Smooth muscle cell of the brain vasculature (primary cell): Measurements from ENCODE around the gene TUBA3D.
"Not testable (repeated sequence)": the region's sequence is repeated elsewhere in the genome, so short reads cannot be mapped to it uniquely, and the experiment has no call there.

ENCODE experiments used
- DNase-seq: peaks from one replicate; pipeline ENCODE4 v3.0.0-alpha.2; 2012; ENCODE audit warnings: low read depth, low spot score

Gene TUBA3D

DNA sequence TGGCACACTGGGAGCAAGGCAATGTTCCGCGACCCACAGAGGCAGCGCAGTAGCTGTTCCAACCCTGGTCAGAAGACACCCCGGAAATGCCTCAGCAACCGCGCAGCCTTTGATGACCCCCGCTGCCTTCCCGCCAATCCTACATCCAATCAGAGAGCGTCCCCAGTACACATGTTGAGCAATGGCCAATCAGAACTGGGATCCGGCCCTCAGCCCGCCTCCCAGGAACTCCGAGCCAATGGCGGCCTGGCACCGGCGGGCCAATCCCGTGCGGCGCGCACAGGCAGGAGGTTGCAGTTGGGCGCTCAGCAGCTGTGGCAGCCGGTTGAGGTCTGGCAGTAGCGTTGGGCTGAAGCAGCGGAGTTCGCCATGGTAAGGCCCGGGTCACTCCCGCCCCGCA, at the start of gene TUBA3D:
Gene TUBA3D (plus strand): TSS at position 289 of the 400 bp plus-strand sequence. CDS start 81 bp downstream, at position 370.
- DNase-seq: no peak

DNA sequence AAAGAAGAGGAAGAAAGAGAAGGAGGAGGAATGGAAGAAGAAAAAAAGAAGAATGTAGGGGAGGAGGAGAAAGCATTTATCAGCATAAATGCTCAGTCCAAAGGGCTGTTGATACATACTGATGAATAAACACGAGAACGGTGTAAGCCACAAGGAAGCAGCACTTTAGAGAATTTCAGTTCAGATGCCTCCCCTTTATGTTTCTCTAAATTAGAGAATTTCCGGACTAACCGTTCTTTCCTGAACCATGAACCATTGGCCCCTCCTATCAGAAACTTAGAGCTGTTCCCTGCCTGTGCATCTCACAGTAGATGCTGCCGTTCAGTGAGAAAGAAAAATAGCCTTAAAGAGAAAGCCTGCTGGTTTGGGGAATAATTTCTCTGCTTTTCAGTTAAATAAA, 49.2 kb upstream of the TUBA3D start:
- DNase-seq: no peak

DNA sequence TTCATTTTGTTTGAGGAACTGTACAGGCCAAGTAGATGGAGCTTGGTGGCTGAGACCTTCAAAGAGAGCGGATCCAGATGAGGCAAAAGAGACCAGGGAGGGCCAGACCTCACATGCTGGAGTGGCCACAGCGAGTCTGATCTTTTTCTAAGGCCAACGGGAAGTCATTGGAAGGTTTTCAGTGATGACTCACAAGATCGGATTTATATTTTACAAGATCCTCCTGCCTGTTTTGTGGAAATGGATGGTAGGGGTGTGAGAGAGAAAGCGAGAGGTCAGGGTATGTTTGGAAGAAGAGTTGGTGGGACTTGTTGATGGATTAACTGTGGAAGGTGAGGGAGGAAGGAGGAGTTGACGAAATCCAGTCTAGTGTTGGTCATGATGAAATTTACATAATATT, 44.6 kb upstream of the TUBA3D start:
- DNase-seq: no peak

DNA sequence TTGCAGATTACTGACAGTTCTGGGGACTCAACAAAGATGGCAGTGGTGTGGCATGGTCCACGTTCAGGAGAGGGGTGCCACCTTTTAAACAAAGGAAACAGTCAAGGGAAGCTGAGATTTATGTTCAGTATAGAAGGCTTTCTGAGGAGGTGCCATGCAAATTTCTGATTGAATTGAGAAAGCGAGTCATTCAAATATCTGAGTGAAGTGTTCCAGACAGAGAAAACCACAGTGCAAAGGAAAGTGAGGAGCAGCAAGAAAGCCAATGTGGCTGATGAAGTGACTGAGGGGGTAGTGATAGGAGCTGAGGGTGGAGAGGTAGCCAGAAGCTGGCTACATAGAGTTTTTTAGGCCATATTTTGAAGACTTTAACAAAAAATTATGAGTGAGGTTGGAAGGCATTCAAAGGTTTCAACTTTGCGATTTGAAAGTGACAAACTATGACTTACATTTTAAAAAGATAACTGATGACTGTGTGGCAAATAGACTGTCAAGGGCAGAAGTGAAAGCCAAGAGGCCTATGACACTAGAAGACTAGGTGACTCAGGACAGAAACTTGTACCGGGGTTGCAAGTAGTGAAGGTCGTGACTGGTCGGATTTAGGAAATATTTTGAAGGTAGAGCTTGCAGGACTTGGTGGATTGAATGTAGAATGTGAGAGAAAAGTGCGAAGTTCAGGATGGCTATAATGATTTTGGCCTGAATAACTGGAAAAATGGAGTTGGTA, 35.0 kb upstream of the TUBA3D start:
- not testable (repeated sequence) for DNase-seq

DNA sequence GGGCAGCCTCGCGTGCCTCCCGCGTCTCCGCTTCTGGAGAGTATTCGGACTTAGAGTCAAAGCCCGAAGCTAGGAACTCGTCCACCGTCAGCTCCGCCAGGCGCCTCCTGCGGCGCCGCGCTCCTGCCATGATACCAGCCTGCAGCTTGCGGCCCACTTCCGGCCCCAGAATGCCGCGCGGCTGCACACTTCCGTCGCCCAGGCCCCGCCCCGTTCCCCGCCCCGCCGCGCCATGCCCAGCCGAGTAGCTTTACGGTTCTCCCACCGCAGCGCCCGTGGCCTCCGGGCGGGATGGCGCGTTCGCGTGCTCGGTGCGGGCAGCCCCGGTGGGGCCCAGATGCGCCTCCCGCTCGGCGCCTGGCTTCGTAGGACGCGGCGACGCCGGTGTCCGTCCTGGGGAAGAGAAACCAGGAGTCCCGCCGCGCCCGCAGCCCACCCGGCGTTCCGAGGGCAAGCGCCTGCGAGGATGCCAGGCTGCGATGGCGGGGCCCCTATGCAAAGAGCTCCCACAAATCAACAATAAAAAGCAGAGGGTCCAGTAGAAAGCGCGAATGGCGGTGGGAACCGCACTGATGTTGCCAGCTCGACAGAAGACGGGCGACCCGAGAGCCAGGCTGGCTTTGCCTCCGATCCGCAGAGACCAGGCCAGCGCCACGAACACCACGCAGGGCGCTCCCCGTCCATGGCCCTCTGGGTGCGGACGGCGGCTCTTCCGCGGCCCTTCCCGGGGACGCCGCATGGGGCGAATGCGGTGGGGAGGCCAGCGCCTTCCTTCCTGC, 31.0 kb upstream of the TUBA3D start:
- DNase-seq: not testable (repeated sequence)

DNA sequence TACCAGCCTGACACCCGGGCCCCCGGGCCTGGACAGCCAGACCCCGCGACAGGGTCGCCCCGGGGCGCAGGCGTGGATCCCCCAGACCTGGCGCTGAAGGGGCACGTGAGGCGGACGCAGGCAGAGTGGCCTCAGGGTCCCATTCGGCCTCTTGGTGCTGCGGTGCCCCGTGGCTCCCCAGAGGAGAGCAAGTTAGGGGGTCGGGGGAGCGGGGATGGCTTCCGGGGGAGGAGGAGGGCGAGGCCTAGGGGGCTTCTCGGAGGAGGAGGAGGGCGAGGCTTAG, 30.5 kb upstream of the TUBA3D start:
- DNase-seq: not testable (repeated sequence)

DNA sequence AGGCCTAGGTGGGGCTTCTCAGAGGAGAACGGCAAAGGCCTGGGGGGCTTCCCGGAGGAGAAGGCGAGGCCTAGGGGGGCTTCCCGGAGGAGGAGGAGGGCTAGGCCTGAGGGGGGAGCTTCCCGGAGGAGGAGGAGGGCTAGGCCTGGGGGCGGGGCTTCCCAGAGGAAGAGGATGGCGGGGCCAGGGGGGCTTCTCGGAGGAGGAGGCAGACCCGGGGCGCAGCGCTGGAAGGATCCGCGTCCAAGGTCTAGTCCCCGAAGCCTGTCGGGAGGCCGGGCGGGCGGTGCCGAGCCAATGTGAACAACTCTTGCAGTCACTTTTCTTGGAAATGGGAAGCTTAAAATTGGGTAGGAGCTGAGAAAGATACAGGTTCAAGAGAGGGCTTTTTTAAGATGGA, 30.0 kb upstream of the TUBA3D start:
- DNase-seq: no peak

DNA sequence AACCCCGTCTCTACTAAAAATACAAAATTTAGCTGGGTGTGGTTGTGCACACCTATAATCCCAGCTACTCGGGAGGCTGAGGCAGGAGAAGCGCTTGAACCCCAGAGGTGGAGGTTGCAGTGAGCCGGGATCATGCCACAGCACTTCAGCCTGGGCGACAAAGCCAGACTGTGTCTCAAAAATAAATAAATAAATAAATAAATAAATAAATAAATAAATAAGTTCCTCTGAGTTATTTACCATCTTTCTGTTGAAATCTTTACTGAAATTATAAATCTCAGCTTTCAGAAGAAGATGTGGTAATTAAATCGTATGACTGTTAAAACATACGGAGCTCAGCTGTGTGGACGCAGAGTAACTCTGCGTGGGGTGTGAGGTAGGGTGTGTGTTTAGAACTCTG, 27.9 kb upstream of the TUBA3D start:
- DNase-seq: not testable (repeated sequence)

DNA sequence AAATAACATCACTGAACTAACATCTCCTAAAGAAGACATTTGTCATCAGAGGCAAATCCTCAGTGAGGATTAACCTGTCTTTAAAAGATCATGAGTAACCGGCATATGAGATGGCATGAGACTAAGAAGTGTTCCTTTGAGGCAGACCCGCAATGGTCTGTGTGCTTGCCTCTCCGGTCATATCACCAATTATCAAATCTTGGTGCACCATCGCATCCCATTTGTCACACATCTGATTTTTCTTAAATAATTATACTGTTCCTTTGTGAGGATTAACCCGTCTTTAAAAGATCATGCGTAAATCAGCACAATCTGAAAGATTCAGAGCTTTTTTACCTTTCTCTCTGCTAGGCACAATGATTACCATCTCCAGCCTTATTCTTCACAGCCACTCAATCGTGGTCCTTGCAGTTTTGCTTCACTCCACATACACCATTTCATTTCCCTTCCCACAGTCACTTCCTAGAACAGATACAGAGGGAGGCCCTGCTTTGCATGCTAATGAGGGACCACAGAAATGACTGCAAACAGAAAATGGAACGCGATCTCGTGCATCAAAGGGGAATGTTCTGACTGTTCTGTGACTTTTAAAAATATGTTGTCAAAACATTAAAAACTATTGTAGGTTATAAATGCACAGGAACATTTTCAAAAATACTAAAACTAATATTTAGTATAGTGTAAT, 24.5 kb upstream of the TUBA3D start:
- DNase-seq: not testable (repeated sequence)

DNA sequence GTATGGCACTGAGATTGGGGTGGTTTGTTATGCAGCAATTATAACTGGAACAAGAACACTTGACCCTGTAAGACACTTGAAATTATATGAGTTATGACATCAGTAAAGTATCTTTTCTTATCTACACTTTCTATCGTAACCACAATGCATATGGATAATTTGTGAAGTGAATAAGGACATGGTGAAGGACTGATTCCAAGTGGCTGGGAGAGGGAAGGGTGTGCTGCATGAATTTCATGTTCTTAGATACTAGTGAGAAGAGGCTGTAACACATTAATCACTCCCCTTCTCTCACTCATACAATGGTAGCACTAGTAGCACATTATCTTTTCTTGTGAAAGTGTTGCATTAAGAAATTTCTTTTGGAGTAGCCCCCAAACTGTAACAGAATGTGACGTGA, 21.0 kb upstream of the TUBA3D start:
- not testable (repeated sequence) for DNase-seq

DNA sequence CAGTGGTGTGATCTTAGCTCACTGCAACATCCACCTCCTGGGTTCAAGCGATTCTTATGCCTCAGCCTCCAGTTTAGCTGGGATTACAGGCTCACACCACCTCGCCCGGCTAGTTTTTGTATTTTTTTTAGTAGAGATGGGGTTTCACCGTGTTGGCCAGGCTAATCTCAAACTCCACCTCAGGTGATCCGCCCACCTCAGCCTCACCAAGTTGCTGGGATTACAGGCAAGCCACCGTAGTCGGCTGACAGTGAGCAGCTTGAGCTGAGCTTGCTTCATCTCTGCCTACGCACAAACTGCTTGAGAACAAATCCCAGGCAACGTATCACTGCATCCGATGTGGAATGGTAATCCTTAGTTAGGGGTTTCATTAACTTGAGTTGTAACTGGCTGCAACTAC, 8.2 kb upstream of the TUBA3D start:
- not testable (repeated sequence) for DNase-seq

DNA sequence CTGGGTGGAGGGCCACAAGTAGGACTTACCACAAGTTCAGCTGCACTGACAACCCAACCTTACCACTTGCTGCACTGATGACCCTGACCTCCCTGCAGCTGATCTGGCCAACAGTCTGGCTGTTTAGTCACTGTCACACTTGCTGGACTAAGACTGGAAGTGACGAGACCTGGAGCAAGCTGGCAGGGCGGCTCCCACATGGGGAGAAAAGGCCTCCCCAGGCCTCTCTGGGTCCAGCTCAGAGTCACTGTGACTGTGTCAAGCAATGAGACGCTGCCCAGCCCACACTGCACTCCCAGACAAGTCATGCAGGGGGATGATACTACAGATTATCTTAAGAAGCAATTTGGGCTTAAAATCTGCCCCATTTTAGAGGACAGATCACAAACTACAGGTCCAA, 5.0 kb upstream of the TUBA3D start:
- not testable (repeated sequence) for DNase-seq

DNA sequence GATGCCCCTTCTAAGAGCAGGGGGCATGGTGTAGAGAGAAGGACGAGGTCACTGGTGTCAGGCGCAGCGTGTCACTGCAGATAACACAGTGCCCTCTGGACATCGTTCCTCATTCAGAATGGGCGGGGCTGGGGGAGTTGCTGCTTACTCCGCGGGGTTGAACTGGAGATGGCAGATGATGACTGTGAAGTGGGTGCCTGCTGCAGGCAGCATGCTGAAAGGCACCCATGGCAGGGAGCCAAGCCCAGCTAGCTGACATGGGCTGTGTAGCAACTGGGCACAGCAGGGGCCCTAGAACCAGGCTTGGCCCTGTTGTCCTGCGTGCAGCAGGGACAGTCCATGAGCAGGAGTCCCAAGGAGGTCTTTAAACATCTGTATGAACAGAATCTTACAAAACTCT, 4.3 kb upstream of the TUBA3D start:
- DNase-seq: not testable (repeated sequence)

DNA sequence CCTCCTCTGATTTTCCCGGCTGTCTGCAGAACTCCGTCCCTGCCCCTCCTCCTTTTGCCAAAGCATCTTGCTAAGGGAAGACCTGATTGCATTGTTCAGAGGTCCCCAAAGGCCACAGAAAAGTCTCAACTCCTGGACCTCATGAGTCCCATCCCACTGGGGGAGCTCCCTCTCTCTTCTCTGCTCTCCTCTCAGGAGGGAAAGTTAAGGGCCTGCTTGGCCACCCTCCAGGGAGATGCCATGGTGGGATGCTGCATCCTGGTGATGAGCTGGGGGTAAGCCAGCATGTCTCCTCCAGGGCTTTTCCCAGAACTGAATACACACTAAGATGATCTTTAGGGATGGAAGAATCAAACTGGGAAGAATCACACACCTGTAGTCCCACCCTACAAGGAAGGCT, 2.7 kb upstream of the TUBA3D start:
- not testable (repeated sequence) for DNase-seq

DNA sequence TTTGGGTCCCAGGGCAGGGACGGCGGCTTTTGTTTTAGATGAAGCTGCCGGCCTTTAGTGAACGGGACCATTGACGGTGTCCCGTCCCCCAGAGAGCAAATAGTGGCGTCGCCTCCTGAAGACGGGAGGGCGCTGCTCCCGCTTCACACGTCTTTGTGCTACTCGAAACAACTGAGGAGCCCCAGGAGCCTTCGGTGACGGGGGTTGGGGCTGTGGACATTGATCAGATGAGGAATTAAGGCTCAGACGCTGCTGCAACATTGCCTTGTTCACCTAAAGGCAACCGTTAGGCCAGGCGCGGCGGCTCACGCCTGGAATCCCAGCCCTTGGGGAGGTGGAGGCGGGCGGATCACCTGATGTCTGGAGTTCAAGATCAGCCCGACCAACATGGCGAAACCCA, 444 bp downstream of the TUBA3D start:
- not testable (repeated sequence) for DNase-seq

DNA sequence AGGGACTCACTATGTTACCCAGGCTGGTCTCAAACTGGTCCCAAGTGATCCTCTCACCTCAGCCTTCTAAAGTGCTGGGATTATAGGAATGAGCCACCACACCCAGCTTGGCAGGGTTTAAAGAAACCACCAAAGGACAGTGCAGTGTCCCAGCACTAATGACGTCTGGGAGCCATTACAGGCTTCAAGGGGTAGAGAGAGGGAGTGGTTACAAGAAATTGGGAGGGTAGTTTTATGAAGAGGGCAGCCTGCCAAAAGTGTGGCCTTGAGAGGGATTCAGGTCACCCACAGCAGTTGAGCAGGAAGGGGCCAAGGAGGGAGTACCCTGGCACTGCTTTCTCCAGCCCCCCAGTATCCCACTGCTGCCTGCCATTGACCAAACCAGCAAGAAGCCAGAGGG, 1.3 kb downstream of the TUBA3D start:
- DNase-seq: not testable (repeated sequence)

DNA sequence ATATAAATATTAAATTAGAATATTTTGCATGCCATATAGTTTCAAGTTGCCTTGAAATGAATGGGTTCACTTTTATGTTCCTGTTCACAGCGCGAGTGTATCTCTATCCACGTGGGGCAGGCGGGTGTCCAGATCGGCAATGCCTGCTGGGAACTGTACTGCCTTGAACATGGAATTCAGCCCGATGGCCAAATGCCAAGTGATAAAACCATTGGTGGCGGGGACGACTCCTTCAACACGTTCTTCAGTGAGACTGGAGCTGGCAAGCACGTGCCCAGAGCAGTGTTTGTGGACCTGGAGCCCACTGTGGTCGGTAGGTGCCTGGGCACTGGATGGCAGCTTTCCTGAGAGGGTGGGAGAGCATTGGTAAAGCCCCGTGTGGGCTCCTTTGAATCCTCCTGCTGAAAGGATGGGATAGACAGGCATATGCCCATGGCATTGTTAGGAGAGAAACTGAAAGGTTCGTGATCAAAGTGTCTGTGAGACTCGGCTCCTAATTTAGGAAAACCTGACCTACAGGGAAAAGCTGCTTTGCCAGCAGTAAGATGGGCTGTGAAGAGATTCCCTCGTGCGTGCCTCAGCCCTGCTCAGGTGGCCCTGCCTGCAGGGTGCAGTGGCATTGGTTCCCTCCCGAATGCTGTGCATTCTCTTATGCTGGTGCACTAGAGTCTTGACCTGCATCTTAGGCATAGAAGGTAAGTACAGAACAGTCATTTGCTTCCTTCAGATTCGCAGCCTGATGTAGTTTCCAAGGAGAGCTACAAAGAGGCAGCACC, 2.3 kb downstream of the TUBA3D start:
- not testable (repeated sequence) for DNase-seq

DNA sequence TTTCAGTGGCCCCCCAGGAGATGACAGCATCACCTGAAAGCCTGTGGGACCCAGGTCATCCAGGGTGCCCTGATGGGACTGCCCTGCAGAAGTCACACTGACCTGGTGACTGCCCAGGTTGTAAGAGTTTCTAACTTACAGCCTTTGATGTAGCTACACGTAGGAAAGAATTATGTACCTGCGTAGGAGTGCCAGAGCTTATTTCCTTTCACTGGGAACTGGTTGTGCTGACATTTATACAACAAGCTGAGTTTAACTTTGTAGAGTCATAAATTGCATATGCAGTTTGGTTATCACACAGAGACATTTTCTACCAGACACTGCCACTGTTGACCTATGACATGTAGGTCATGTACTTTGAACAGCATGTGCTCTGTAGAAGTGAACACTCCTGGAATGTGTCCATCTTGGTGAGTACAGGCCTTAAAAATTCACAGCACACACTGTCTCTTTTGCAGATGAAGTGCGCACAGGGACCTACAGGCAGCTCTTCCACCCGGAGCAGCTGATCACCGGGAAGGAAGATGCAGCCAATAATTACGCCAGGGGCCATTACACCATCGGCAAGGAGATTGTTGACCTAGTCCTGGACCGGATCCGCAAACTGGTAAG, 3.0 kb downstream of the TUBA3D start:
- DNase-seq: not testable (repeated sequence)

DNA sequence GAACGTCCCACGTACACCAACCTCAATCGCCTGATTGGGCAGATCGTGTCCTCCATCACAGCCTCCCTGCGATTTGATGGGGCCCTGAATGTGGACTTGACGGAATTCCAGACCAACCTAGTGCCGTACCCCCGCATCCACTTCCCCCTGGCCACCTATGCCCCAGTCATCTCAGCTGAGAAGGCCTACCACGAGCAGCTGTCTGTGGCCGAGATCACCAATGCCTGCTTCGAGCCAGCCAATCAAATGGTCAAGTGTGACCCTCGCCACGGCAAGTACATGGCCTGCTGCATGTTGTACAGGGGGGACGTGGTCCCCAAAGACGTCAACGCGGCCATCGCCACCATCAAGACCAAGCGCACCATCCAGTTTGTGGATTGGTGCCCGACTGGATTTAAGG, 4.4 kb downstream of the TUBA3D start:
- DNase-seq: not testable (repeated sequence)

DNA sequence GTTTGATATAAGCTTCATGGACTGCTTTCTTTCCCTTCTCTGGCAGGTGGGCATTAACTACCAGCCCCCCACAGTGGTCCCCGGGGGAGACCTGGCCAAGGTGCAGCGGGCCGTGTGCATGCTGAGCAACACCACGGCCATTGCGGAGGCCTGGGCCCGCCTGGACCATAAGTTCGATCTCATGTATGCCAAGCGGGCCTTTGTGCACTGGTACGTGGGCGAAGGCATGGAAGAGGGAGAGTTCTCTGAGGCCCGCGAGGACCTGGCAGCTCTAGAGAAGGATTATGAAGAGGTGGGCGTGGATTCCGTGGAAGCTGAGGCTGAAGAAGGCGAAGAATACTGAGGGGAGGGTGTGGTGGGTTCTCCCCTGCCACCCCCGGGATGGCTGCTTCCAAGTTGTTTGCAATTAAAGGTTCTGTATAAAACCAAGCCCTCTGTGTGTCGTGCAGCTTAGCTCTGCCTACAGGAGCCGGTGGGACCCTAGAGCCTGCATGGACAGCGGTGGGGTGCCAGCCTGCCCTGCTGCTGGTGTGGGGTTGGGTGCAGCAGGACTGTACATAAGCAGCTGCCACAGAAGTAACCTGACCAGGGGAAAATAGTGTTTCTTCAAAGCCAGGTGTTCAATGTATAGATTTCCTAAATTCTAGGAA, 6.7 kb downstream of the TUBA3D start:
- DNase-seq: not testable (repeated sequence)
